Measurements from ENCODE around the gene APELA.

Gene APELA

GRCh38 chr4:164894702-164895101 is 17.7 kb downstream of the APELA start:
- TF ChIP-seq, protein P1, sequence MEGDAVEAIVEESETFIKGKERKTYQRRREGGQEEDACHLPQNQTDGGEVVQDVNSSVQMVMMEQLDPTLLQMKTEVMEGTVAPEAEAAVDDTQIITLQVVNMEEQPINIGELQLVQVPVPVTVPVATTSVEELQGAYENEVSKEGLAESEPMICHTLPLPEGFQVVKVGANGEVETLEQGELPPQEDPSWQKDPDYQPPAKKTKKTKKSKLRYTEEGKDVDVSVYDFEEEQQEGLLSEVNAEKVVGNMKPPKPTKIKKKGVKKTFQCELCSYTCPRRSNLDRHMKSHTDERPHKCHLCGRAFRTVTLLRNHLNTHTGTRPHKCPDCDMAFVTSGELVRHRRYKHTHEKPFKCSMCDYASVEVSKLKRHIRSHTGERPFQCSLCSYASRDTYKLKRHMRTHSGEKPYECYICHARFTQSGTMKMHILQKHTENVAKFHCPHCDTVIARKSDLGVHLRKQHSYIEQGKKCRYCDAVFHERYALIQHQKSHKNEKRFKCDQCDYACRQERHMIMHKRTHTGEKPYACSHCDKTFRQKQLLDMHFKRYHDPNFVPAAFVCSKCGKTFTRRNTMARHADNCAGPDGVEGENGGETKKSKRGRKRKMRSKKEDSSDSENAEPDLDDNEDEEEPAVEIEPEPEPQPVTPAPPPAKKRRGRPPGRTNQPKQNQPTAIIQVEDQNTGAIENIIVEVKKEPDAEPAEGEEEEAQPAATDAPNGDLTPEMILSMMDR (IDR thresholded peaks at IDR 0.05) = no peak

GRCh38 chr4:164902608-164903007 is 25.6 kb downstream of the APELA start:
- TF ChIP-seq, protein P1 (IDR thresholded peaks at IDR 0.05) = no peak

GRCh38 chr4:164904336-164904735 is 27.4 kb downstream of the APELA start:
- TF ChIP-seq, protein P1 (IDR thresholded peaks at IDR 0.05) = no peak

- TF ChIP-seq, protein P1 (IDR thresholded peaks at IDR 0.05) = no peak
Measured at GRCh38 chr4:164904941-164905340, 28.0 kb downstream of the APELA start.

- TF ChIP-seq, protein P1 (IDR thresholded peaks at IDR 0.05) = no peak
Measured at GRCh38 chr4:164906368-164906767, 29.4 kb downstream of the APELA start.

DNA sequence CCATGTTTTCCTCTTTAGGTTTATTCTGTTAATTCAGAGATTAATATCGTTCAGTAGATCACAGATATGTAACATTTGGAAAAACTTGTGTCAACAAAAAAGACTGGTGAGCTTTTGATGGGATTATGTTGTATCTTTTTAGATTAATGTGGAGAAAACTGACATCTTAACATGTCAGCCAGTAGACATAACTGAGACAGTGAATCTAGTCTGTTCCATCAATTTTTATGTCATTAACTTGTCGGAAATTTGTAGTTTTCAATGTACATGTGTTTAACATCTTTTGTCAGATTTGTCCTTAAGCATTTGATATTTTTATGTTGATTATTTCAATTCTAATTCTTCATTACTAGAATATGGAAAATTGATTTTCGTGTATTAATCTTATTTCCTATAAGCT is 42.0 kb downstream of the APELA start:
- TF ChIP-seq, protein P1 (IDR thresholded peaks at IDR 0.05) = no peak

DNA sequence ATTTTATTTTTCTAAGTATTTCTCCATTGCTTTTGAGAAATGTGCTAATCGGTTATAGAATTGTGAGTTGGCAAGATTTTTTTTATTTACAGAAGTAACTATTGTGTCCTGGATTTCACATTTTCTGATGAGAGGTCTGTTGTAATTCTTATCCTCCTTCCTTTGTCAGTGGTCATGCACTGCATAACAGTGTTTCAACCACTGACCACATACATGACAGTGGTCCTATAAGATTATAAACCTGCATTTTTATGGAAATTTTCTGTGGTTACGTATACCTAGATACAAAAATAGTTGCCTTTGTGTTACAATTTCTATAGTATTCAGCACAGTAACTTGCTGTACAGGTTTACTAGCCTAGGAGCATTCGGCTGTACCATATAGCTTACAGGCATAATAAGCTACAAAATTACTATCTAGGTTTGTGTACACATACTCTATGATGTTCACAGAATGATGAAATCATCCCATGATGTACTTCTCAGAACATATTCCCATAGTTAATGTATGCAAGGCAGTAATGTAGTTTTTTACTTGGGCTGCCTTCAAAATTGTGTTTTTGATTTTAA is 47.8 kb downstream of the APELA start:
- TF ChIP-seq, protein P1 (IDR thresholded peaks at IDR 0.05) = no peak

DNA sequence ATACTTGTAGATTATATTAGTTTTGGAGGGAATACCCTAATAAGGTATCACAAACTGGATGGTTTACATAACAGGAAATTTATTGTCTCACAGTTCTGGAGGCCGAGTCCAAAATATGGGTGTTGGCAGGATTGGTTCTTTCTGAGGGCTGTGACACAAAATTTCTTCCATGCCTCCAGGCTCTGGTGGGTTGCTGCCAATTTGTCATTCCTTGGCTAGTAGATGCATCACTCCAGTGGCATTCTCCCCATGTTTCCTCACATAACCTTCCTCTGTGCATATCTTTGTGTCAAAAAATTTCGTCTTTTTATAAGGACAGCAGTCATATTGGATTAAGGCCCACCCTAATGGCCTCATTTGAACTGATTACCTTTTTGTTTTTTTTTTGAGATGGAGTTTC is 49.3 kb downstream of the APELA start:
- TF ChIP-seq, protein P1 (IDR thresholded peaks at IDR 0.05) = no peak
